Left lobe of liver (tissue), 2 donors: ENCODE data around the gene TYK2. TPM values are rescaled to one million over a fixed set of nuclear protein-coding genes. Genes with fewer than 3 reads are reported as not detected.
"Not testable (repeated sequence)": the region's sequence is repeated elsewhere in the genome, so short reads cannot be mapped to it uniquely, and the experiment has no call there.

Experiments
- ATAC-seq: fragments of 200-7000 bp; cut with Tn5 transposase; one replicate; pipeline ENCODE4 v1.9.1; 2020; ENCODE audit warnings: mild to moderate bottlenecking, moderate library complexity
- DNase-seq: peaks from one replicate; pipeline ENCODE4 v3.0.0-alpha.2; 2020; ENCODE audit warnings: low spot score
- total RNA-seq: library from RNA; stranded (reverse); gene quantifications from one replicate; pipeline ENCODE4 v1.2.1, GENCODE V29; 2021
- donor health status: DM: no; HTN: no; CAD: no; lungs with moderate emphysema.
- donor health status: DM: no; HTN: yes; CAD: no.

Gene TYK2
- total RNA-seq, 1 donor from 2014 or later = 78.8 TPM

DNA sequence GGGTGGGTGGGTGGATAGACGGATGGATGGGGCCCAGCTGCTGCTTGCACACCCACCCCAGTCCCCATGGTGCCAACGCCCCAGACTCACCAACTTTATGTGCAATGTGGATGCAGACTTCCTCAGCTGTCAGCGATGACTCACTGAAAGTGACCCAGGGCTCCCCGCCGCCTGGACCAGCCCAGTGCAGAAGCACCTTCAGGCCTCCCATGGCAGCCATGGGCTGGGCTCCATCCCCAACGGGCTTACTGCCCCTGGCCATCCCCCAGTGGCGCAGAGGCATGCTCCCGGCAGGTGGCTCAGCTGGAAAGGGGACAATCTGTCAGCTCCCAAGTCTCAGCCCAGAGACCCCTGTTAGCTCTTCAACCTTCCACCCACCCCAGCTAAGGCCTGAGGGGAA lies 2.2 kb downstream of the TYK2 start:
- ATAC-seq (no peak), DNase-seq (no peak)

DNA sequence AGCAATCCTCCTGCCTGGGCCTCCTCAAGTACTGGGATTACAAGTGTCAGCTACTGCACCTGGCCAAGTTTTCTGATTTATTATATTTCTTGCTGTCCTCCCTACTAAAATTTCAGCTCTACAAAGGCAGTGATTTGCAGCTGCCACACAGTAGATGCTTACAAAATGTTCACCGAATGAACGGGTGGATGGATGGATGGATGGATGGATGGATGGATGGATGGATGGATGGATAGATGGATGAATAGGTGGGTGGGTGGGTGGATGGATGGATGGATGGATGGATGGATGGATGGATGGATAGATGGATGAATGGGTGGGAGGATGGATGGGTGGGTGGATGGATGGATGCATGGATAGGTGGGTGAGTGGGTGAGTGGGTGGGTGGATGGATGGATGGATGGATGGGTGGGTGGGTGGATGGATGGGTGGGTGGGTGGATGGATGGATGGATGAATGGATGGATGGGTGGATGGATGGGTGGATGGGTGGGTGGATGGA lies 3.2 kb downstream of the TYK2 start:
- not testable (repeated sequence) for ATAC-seq, DNase-seq

DNA sequence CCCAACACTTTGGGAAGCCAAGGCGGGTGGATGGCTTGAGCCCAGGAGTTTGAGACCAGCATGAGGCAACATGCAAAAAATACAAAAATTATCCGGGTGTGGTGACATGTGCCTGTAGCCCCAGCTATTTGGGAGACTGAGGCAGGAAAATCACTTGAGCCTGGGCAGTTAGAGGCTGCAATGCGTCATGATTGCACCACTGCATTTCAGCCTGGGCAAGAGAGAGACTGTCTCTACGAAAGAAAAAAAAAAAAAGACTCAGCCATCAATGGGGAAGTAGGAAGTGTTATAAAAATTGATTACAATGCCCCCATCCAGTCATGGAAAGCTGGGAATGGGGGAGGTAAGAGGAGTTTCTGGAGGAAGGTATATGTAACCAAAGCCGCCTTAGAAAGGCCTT lies 5.4 kb downstream of the TYK2 start:
- no peak for DNase-seq
- no peak for ATAC-seq

DNA sequence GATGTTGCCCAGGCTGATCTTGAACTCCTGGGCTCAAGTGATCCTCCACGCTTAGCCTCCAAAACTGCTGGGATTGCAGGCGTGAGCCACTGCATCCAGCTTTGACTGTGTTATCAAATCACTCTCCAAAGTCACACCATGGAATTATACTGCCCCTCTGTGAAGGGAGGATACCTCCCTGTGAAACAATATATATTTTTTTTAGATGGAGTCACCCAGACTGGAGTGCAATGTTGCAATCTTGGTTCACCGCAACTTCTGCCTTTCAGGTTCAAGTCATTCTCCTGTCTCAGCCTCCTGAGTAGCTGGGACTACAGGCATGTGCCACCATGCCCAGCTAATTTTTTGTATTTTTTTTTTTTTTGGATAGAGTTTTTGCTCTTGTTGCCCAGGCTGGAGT lies 7.7 kb downstream of the TYK2 start:
- ATAC-seq (no peak), DNase-seq (no peak)

DNA sequence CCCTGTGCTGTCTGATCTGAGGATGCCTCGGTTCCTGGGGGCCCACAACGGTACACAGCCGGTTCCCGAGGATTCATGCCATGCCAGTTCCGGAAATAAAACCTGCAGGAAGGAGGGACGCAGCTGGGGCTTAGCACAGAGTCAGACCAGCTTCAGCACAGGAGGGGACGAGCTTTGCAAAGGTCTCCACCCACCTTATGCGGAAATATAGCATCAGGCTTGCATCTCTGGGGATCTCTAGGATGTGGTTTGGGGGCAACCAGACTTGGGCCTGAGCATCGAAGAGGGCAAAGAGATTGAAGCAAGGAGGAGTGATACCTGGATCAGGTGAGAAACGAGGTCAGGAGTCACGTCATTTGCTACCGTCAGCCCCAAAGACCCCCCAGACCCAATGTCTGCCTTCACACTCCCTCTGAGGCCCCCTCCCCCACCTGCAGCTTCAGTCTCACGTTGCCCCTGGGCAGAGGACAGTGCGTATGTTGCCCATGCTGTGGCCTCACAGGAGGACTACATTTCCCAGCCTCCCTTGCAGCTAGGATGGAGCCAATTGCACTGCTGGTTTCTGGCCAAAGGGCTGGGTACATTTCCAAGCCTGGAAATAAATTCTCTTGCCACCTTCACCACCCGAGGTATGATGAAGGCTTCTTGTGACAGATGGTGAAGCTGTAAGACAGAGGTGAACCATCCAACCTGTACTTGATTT lies 12.1 kb downstream of the TYK2 start:
- DNase-seq (no peak), ATAC-seq (no peak)

DNA sequence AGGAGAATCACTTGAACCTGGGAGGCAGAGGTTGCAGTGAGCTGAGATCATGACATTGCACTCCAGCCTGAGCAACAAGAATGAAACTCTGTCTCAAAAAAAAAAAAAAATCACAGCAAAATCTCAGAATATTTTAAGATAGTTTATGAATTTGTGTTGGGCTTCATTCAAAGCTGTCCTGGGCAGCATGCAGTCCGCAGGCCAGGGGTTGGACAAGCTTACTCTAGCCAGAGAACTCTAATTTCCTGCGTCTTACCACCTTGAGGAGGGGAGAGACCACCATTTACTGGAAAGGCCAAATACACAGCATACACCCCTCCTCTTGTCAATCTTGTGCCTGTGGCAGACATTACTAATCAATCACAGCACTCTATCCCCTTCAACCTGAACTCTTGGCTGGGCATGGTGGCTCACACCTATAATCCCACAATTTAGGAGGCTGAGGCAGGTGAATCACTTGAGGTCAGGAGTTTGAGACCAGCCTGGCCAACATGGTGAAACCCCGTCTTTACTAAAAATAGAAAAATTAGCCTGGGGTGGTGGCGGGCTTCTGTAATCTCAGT lies 13.3 kb downstream of the TYK2 start:
- ATAC-seq, DNase-seq: not testable (repeated sequence)

DNA sequence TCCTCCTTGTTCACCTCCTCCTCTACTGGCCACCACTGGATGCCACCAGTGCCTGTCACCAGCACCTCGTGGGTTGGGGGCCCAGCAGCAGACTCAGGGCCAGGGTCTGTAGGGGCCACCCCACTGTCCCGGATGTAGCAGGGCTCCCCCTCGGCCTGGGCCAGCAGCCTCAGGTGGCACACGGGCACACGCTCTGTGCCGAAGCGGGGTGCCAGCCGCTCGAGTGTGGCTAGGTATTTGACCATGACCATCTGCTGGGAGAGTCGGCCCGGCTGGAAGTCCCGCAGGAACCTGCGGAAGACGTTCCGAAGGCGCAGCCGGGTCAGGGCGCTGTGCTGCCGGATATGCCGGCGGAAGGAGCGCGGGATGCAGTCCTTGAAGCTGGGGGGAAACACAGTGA lies 14.9 kb downstream of the TYK2 start:
- no peak for DNase-seq
- no peak for ATAC-seq

DNA sequence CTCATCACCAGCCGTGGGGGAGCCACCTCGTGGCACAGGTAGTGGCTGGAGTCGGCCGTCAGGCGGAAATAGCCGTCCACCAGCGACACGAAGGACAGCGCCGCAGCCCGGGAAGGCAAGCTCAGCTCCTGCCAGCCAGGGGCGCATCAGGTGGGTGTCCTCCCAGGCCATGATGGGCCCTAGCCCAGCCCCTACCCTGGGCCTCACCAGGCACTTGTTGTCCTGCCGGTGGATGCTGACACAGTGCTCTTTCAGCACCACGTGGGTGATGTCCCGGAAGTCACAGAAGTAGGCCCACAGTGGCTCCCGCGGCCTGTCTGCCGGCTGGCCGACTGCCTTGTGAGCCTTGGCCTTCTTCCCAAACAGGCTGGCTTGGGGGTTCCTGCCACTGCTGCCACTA lies 15.7 kb downstream of the TYK2 start:
- DNase-seq = peak; percentile 64
- peak; percentile 76 for ATAC-seq

DNA sequence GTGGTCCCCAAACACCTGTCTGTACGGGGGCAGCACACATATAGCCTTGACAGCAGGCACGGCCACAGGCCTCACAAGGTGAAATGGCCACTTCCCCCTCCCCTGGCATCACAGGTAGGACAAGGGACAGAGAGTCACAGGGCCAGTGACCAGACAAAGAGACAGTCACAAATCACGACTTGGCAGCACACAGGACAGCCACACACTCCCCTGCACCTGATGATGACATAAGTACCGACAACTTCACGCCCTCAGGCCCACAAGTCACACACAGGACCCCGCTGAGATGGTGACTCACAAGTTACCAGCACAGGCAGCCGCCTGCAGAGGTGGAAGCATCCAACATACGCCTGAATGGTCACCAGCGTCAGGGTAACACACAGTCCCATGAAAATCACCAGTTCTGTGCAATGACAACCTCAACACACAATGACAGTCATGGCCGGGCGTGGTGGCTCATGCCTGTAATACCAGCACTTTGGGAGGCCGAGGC lies 16.5 kb downstream of the TYK2 start:
- ATAC-seq (no peak), DNase-seq (no peak)

DNA sequence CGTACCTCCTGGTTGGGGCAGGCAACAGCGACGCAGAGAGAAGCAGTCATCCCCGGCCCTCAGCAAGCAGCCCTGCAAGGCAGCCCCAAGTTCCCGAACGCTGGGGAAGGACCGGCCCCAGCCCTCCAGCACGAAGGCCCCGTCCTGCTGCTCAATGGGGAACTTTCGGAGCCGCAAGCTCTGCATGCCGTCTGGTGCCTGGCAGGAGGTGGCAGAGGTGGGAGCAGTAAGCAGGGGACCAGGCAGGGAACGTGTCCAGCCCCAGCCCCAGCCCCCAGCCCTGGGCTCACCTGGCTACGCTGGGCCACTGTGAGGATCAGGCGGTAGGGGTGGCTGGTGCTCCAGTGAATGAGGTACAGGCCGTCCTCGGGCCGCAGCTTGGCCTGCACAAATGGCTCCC lies 18.1 kb downstream of the TYK2 start:
- DNase-seq (no peak), ATAC-seq (no peak)

DNA sequence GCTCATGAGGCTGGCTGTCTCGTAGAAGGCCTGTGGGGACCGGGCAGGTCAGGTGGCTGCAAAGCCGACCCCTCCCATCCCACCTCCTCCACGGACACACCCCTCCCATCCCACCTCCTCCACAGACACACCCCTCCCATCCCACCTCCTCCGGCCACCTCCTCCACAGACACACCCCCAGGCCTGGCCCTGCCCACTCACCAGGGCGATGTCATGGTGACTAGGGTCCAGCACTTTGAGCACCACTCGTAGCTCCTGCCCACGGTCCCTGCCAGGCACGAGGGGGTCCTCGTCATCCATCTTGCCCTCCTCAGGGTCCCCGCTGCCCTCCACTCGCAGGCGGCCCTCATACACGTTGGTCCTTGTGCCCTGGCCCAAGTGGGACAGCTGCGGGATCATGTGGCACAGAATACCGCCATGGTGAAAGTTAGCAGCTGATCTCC lies 18.8 kb downstream of the TYK2 start:
- ATAC-seq (no peak), DNase-seq (no peak)

DNA sequence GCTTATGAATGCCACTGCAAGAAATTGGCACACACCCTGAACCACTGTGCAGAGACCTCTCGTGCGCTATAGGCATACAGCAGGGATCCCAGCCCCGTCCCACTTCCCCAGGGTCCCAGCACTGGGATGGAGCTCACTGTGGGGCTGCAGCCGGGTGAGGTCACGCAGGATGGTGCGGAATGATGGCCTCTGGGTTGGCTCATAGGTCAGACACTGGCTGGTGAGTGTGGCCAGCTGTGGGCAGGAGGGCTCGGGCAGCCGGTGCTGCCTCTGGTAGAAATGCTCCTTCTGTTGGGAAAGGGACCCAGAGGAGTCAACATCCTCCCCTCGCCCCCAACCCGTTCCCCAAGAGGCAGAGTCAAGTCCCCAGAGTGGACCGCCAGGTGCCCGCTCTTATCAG lies 23.9 kb downstream of the TYK2 start:
- ATAC-seq = no peak

DNA sequence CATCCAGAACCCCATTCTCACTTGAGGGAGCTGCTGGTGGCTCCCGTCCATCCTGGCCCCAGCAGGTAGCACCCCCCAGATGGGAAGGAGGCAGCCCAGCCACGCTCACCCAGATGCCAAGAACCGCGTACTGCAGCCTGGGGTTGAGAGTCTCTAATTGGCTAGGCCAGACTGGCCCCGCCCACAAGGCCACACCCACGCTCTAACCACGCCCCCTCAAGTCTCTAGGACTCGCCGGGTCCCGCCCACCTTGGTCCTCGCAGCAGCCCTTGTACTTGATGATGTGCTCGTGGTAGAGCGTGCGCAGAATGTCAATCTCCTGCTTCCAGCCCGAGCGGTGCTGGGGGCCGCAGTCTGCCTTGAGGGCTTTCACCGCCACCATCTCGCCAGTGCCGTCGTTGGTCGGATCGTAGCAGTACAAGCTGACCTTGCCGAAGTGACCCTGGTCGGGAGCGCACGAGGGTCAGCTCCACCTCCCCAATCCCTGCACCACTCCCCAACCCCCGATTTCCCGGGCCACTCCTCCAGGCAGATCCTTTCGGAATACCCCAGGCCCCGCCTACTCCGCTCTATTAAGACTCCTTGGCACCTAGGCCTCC lies 26.5 kb downstream of the TYK2 start:
- ATAC-seq (peak; percentile 47), DNase-seq (peak; percentile 69)

More for the DNA sequence above, 23.9 kb downstream of the TYK2 start:
- no peak for DNase-seq

DNA sequence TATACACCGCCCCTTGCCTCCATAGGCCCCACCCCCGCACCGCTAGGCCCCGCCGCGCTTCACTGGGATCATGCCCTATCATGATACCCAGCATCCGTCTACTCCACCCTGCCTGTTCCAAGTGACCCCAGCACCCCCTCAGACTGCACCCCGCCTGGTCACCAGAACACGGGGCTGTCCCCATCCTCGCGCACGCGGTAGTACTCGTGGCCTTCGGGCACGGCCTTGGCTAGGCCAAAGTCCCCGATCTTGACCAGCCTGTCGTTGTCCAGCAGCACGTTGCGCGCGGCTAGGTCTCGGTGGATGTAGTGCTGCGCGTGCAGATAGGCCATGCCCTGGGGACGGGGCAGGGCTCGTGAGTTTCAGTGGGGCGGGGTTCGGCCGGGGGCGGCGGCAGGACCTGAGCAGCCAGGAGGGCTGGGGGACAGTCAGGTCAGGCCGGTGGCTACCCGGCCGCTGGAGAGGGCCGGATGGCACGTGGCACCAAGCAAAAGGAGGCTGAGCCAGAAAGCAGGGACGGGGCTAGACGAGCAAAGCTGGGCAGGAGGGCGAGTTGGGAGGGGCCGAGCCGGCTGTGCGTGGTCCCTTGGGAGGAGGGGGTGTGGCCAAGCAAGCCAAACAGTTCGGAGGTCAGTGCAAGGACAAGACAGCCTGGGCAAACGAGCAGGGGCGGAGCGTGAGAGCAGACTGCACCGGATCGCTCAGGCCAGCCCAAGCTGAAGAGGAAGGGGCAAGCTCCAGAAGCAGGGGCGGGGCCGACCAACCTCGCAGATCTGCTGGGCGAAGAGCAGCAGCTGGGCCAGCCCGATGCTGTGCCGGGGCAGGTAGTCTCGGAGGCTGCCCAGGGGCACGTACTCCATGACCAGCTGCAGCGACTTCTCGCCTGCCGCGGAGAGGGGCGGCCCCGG lies 27.4 kb downstream of the TYK2 start:
- peak; percentile 85 for ATAC-seq

DNA sequence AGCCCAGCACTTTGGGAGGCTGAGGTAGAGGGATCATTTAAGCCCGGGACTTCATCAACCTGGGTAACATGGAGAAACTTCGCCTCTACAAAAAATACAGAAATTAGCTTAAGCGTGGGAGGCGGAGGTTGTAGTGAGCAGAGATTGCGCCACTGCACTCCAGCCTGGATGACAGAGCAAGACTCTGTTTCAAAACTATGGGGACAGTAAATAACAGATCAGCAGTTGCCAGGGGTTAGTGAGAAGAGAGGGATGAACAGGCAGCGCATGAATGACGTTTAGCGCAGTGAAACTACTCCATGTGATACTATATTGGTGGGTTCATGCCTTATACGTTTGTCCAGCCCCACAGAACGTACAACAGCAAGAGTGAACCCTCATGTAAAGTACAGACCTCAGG lies 33.9 kb downstream of the TYK2 start:
- ATAC-seq (peak; percentile 93), DNase-seq (peak; percentile 83)

More for the DNA sequence above, 27.4 kb downstream of the TYK2 start:
- peak; percentile 93 for DNase-seq

DNA sequence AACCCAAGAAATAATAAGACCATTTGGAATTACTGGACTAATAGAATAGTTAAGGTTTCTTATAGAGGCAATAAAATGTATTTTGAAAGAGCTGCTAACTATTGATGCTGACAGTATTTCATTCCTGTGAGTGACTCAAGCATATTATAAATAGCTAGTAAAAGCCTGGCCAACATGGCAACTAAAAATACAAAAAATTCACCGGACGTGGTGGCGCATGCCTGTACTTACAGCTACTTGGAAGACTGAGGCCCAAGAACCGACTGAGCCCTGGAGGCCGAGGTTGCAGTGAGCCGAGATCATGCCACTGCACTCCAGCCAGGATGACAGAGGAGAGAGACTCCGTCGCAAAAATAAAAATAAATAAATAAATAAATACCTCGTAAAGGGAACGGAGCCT lies 35.6 kb downstream of the TYK2 start:
- no peak for DNase-seq

DNA sequence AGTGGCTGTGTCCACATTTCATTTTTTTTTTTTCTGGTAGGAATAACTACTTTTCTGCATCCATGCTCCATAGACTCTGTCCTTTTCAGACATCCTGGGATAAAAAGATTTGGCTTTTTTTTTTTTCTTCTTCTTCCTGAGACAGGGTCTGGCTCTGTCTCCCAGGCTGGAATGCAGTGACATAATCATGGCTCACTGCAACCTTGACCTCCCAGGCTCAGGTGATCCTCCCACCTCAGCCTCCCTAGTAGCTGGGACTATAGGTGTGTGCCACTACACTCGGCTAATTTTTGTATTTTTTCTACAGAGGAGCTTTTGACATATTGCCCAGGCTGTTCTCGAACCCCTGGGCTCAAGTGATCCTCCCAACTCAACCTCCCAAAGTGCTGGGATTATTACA lies 36.9 kb downstream of the TYK2 start:
- ATAC-seq (no peak), DNase-seq (no peak)

More for the DNA sequence above, 35.6 kb downstream of the TYK2 start:
- ATAC-seq = no peak

DNA sequence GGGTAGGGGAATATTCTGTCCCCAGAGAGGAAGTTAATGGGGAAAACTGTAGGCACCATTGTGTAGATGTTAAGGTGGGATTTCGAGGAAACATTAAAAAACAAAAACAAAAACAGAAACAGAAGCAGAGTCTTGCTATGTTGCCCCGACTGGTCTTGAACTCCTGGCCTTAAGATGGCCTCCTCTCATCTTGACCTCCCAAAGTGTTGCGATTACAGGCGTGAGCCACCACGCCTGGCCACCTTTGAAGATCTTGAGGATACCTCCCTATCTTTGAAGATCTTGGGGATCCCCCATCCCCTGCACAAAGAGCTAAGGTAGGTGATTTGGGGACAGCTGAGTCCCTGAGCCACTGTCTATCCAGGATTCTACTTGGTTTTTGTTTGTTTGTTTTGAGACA lies 40.4 kb downstream of the TYK2 start:
- ATAC-seq (no peak), DNase-seq (no peak)

DNA sequence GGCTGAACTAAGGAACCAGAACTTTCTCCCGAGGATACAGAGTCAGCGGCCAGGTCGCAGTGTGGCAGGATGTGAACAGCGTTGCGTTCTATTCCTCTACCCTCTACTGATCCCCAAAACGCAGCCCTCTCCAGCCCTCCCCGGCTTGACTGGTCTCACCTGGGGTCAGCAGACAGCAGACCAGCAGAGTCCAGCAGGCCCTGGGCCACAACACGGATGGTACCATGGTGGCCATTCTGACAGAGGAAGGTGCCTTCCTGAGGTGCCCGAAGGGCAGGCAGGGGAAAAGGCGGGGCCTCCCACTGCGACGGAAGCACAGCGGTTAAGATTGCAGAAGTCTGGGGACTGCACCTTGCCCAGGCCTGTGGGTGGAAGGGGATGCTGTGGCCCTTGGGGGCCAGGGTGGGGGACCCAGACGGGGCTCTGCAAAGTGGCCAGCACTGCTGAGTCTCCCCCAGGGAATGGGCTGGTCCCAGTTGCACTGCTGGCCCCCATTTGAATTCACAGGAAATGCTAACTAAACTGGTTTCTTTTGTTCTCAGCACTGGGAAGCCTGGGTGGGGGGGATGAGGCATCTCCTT lies 40.9 kb downstream of the TYK2 start, which contains the start of gene ICAM3:
TSS of gene ICAM3 (minus strand) at position 245 of the 581 bp plus-strand sequence. CDS start at position 235, 10 bp downstream.
- ATAC-seq (no peak), DNase-seq (no peak)

DNA sequence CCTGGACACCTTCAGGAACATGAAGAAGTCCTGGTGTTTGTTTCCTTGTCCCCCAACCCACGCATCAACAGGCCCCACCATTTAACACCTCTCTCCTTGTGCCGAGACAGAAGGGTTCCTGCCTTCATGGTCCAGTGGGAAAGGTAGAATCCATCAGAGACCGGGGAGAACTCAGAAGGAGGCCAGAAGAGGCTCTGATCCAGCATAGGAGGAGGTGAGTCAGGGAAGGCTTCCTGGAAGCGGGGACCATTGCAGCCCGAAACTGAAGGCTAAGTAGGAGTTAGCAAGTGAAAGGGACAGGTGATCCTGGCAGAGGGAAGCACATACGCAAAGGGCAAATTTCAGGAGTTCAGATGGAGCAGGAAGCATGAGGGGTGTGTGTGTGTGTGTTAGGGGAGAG lies 41.4 kb downstream of the TYK2 start:
- DNase-seq (no peak), ATAC-seq (no peak)
